GM19395 (cell line): ENCODE results near the gene PDIA6.
"Not testable (repeated sequence)": the region's sequence is repeated elsewhere in the genome, so short reads cannot be mapped to it uniquely, and the experiment has no call there.

Experiments used
- ATAC-seq: cut with Tn5 transposase; IDR thresholded peaks from one replicate; pipeline ENCODE4 v1.9.1; 2021; ENCODE audit warnings: mild to moderate bottlenecking, moderate library complexity; ENCODE audit not compliant: unreplicated experiment

Gene PDIA6

DNA sequence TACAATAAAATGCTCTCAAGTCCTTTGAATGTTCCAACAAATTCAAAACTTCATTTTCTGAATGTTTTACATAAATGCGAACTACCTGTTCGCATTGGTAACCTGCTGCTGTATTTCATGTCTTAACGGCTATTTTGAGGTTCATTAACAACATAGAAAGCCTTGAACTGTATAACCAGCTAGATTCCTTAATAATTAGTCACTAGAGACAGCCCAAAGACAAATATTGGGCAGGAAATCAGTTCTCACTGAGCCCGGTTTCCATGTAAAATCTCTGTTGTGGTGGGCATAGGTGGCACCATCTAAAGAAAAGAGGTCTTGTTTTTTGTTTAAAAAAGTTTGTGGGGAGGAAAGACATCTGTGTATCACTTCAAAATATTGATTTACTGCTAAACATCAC, 29.2 kb downstream of the PDIA6 start:
- ATAC-seq, result no peak

DNA sequence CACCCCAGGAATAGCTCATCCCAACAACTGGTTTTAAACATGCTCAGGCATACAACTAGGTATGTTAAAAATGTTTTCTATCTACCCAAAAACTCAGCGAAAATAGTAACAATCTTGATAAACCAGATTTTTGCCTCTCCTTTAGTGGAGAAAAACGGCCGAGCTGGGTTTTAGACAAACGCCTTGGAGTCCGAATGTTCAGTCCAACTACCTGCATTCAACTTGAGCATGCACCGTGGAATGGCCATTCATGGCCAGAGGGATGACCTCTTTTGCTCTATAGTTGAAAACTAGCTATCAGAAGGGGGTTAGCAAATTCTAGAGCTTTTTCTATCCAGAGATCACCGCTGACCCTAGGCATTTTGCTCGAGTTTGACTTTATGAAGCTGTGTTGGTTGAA, 30.8 kb downstream of the PDIA6 start:
- no peak for ATAC-seq

DNA sequence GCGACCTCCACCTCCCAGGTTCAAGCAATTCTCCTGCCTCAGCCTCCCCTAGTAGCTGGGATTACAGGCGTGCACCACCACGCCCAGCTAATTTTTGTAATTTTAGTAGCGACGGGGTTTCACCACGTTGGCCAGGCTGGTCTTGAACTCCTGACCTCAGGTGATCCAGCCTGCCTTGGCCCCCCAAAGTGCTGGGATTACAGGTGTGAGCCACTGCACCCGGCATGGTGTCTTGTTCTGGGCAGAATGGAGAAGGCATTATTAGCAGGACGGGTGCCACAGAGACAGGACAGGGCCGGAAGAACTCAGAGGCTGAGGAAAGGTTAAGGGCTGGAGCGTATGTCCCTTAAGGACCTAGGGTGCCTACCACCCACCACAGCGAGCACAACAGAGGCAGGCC, 31.8 kb downstream of the PDIA6 start:
- ATAC-seq, result not testable (repeated sequence)

DNA sequence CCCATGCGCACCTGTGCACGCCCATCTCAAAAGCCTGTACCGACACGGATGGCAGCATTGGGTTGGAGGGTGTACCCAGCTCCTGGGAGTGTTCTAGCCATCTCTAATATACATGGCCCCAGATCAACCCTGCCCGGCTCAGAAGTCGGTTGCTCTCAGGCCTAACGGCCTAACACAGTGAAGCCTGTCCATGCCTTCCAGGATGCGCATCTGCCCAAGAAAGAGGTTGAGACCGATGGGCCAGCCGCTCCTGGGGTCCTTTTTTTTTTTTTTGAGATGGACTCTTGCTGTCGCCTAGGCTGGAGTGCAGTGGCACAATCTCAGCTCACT, 32.1 kb downstream of the PDIA6 start:
- no peak for ATAC-seq

DNA sequence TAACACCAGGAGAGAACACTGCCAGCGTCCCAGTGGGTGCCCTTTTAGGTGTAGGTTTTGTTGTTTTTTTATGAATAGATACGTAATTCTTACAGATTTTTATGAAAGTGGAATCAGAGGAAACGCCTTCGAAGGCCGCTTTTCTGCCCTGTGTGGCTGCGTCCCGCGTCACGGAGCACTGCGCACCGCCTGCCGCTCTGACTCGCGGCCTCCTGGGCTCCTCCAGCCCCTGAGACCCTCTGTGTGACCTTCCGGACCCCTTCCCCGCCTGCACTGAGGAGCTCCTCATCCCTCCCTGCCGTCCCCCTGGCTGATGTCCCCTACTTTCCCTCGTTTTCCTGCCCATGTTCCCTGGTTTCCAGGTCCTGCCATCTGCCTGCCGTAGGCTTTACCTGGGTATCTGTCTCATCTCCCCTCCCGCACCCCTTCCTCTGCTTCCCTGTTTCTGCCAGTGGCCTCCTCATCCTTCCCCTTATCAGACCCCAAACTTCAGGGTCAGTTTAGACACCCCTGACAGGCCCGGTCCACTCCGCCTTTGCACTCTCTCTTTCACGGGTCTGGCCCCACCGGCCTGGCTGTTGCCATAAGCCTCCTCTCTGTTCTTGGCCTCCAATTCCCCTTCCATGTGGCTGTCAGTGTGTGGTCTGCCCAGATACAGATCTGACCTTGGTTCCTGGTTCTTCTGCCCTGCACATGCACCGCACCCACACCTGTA, 32.7 kb downstream of the PDIA6 start:
- ATAC-seq, result no peak

DNA sequence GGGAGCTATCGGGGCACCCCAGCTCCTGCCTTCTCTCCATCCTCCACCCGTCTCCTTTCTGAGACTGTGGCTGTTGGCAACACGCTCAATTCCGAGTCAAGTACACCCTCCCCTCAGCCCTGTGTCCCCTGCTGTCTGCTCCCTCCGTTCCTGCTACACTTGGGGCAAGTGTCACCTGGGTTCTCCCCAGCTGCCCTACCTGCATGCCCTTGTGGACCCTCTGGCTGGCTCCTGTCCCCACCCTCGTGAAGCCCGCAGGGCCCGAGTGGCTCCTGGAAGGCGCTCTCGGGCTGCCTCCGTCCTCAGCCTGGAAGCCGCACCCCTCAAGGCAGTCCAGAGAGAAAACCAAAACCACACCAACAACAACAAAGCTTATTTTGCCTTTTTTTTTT, 33.9 kb downstream of the PDIA6 start:
- ATAC-seq, result no peak

DNA sequence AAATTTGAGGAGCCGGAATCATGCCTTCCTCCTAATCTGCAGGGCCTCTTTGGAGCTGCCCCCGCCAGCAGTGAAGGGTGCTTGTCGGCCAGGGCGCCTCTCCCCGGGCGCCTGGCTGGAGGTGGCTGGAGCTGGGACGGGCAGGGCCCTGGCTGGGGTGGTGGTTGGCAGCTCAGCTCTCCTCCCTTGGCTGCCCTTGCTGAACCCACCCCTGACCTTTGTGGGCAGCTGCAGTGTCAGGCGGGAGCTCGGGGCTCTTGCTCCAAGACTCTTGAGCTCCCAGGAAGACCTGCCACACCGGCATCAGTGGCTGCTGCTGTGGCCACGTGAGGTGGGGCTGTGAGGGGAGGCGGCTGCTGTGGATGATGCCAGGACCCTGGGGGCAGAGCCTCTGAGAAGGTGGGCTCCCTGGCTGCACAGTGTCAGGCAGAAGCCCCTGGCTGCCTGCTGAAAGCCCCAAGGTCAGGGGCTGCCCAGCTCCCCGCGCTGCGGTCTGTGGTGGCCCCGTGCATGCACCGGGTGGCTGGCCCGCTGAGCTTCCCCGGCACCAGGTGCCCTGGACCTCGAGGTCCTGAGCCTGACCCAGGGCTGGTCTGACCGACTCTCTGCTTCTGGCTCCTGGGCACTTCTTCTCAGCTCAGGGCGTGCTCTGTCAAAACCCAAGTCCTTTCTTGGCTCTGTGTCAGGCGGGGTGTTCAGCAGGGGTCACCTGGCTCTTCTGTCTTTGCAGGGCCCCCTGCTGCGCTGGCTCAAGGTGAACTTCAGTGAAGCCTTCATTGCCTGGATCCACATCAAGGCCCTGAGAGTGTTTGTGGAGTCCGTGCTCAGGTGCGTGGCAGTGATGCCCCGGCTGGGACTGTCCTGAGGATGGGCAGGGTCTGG, 34.5 kb downstream of the PDIA6 start:
- no peak for ATAC-seq

DNA sequence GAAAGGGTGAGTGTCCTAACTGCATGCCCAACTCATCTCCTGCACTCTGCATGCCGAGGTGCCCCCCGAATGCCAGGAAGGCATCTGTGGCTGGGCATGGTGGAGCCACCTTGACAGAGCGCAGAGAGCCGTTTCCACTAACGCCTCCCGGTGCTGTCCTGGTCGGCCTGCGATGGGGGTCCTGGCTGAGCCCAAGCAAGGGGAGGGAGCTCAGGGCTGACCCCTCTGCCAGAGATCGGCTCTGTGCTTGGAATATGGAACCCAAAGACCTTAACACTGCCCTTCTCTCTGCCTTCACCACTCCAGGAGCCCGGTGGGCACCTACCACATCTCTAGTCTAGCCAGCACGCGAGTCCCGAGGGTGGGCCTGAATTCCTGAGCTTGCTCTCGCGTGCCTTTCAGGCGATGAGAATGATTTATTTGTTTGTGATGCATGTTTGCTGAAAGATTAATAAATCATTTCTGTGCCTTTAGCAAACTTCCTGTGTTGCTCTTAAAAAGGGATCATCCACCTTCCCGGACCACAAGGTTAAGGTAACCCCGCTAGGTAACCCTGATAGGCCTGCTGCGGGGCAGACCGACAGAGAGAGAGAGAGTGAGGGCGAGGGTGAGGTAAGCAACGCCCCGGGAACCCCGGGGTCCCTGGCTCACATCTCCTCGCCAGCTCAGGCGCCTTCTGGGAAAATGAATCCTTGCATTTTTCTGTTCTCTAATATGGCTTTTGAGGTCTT, 35.3 kb downstream of the PDIA6 start:
- no peak for ATAC-seq

DNA sequence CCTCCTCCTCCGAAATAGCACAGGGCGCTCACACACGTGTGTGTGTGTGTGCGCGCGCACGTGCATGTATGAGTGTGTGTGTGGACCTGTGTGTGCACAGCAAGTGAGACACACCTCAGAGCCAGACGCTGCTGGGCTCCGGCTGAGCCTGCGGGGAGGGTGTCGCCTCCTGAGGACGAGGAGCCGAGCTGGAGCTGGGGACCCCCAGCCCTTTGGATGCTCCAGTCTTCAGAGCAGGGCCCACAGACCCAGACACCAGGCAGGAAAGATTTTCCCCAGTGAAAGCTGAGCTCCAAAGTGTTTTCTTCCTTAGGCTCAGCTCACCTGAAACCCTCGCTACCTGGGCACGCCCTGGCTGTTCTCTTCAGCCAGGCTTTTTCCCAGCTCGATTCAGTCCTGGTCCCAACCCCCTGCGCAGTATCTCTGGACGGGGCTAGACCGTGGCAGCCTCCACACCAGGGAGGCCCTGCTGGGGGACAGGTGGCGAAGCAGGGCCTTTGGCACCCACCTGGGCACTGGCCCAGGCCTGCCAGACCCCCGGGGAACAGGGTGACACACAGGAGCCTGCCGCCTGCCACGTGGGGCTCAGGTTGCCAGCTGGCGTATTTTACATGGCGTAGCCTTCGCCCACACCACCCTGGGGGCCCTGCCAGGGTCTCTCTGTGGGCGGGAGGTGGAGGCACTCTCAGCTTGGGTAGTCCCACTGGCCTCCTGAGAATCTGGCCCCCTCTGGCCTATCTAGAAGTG, 36.2 kb downstream of the PDIA6 start:
- no peak for ATAC-seq

DNA sequence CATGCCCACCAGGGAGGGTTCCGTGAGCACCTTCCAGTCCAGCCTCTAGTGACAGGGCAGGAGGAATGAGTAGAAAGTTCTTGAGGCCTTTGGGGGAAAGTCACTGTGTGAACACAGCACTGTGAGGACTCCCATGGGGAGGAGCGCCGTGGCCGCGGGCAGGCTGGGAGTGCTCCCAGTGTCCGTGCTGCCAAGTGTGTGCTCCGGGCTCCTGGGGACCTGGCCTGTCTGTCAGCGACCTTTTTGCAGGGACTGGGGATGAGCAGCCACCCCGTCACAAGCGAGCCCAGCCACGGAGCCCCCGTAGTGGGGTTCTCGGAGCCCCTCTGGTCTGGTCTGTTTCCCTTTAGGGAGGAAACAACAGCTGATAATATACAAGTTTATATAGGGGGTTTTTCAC, 36.8 kb downstream of the PDIA6 start:
- no peak for ATAC-seq

DNA sequence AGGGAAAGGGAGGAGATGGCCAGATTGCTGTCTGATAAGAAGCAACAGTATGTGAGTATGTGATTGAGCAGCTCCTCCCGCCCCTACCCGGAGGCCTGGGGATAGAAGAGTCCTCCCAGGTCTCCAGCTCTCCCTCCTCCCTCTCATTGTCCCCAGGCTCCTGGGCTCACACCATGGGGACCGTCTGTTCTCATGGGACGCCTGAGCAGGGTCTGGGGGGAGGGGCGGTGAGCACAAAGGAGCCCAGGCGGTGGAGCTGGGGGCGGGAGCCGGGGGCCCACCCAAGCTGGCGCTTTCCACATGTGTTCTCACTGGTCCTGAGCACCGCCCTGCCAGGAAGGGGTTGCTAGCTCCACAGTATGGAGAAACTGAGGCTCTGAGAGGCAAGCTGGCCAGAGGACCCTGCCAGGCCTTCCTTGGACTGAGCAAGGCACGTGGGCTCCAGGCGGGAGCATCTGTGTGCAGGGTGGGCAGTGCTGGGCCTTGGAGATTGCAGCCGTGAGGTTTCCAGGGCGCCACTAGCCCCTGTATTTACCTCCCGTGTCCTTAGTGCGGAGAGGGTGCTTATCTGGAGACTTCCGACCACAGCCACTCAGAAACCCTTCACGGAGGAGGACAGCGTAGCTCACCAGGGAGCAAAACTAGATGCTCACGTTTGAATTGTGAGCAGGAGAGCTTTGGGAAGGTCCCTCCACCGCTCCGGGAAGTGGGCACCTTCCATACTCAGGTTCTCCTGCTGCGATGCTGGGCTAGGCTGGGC, 37.4 kb downstream of the PDIA6 start:
- no peak for ATAC-seq

DNA sequence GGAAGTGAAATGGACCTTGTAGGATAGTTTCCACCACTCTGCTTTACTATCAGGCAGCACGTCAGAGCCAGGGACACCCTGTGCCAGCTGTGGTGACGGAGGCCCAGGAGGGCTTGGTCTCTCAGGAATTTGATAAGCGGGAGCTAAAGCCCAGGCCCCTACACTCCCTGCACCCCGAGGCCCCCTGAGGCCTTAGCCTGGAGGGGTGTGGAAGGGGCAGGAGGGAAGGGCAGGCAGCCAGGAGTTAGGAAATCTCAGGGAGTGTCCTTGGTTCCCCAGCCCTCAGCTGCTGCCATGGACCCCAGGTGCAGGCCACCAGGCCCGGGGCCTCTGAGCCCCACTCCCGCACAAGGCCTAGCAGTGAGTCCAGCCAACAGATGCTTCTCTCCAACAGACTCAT, 38.2 kb downstream of the PDIA6 start:
- no peak for ATAC-seq

DNA sequence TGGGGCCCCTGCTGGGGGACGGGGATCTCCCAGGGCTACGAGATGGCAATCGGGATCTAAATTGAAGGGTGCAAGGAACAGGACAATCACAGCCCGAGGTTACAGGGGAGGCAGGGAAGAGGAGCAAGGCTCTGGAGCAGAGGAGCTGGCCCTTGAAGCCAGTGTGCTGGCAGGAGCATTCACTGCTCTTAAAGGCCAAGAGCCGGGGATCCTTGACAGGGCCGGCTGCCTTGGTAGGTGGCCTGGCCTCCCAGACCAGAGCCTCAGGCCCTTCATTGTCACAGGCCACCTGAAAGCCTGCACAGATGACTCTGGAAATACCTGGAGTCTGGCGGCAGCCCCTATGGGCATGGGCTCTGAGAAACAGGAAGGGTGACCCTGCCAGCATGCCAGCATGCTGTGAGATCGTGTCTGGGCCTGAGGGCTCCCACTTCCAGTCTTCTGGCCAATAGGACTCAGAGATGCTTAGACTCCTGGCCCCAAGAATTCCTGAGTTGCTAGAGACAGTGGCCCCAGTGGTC, 38.7 kb downstream of the PDIA6 start:
- ATAC-seq, result no peak

DNA sequence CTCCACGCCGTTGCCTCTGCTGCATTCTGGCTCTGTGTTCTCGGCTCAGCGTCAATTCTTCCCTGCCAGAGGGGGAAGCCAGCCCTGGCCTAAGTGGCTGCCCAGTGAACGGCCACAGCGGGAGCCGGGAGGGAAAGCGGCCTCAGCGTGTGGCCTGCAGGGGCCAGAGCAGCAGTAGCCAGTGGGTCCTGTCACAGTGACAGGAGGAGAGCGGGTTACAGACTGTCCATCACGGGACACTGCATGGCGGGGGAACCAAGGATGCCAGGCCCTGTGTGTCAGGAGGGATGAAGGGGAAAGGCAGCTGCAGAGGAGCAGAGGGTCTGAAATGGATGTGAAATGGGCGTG, 39.7 kb downstream of the PDIA6 start:
- no peak for ATAC-seq

DNA sequence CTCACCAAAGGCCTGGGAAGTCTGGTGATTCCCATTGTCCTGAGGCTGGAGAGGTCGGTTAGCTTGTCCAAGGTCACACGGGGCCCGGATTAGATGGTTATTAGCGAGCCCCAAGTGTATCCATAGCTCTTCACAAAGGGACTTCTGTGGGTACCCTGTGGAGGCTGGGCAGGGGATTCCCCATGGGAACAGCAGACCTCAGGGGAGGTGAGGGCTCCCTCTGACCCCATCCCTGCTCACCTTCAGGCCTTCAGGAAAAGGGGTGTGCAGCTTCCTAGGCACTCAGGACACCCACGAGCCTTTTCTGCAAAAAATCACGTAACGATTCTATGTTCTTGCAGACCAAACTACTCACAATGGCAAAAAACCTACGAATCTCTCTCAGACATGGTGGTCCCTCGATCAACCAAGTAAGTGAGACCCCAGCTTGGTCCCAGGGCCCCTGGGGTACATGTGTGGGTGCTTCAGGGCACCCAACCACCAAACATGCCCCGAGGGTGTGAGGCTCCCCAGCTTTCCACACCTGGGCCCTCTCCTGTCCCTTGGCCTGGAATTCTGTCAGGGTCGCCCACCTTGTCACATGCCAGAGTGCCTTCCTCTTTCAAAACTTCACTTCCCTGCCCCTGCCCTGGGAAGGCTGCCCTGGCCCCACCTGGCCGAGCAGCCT, 40.3 kb downstream of the PDIA6 start:
- ATAC-seq, result no peak

DNA sequence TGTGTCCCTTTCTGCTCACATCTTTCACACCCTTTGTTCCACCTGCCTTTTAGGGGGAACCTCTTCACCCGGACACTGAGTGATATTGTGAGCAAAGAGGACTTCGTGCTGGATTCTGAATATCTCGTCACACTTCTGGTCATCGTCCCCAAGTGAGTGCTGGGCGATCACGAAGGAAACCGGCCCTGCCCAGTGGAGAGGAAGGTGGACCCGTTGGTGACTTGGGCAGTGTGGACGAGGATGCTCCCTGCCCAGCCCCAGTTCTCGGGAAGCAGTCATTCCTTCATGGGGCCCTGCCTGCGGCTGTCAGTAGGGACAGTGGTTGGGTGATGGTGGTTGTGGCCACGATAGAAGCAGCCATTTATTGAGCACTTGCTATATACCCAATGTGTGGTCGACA, 40.8 kb downstream of the PDIA6 start:
- no peak for ATAC-seq

DNA sequence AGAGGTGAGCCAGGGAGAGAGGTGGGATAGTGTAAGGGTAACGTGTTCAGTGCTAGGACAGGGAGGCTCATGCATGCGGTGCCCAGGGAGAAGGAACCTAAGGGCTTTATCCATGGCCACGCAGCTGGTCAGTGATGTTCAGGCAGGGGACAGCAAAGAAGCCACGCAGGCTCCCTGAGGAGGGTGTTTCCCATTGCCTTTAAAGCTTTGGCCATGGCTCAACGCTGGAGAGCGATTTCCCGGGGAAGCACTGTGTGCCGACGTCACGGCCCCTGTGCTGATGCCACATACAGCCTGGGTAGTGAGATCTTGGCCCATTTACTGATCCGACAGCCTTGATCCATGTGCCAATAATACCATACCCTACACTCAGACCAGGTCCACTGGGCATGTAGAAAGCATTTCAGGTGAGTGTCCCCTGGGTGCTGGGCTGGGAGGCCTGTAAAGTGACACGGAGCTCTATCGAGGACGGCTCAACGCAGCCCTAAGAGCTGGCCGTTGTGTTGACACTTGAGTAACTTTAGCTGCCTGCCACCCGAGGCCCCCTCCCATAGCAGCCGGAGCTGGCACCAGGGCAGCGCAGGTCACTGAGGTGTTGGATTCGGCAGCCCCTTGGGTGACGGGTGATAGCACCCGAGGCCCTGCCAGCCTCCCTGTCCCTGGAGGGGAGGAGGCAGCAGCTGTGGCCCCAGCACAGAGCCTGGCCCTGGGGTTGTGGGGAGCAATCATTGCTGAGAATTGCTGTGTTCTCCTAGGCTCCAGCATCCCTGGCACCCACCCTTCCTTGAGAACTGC, 41.4 kb downstream of the PDIA6 start:
- ATAC-seq, result no peak

DNA sequence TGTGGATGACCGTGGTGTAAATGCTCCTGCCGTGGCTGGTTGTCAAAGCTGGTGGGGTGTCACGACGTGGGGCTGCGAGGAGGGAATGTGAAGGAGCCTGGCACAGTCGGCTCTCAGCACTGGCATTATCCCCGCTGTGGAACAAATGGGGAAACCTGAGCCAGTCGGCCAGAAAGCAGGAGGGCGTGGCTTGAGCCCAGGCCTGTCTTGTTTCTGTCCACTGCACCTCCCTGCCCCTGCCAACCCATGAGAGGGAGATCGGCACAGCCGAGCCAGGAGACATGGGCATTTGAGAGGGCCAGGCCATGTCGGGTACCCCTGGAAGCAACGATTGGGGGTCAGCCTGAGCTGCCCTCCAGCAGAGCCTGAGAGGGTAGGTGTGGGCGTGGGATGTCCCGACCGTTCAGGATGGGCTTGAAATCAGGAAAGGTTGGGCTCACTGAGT, 44.5 kb downstream of the PDIA6 start:
- ATAC-seq, result no peak

DNA sequence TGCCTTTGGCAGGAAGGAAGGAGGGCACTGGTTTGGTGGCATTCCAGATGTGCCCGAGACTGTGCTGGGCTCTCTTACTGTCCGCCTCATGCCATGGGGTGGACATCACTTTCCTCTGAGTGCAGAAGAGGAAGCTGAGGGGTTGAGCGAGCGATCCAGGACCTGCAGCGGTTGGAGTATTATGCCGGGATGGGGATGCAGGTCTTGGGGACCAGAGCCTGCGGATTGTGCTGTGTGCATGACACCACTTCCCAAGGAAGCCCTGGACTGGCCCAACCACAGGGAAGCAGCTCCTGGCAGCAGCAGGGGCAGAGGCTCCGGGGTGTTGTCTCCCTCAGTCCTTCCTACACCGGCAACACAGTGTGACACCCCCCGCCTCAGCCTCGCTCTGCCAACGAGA, 46.7 kb downstream of the PDIA6 start:
- ATAC-seq, result no peak
